Lower leg skin (tissue), 3 donors: ENCODE data around the gene ABCC1.

Experiments used
- POLR2A ChIP-seq, 2 donors: fragments of 450-650 bp; IDR thresholded peaks; one replicate each; pipeline ENCODE4 v1.6.1; 2016 to 2017; ENCODE audit warnings: antibody characterized with exemption in 2 of 2, mild to moderate bottlenecking in 1 of 2, moderate library complexity in 1 of 2
- TF ChIP-seq, protein P1 (sequence below), 3 donors: fragments of 450-650 bp; IDR thresholded peaks; one replicate each; pipeline ENCODE4 v1.5.1; 2016; ENCODE audit warnings: antibody characterized with exemption in 3 of 3, mild to moderate bottlenecking in 3 of 3, moderate library complexity in 2 of 3

DNA sequence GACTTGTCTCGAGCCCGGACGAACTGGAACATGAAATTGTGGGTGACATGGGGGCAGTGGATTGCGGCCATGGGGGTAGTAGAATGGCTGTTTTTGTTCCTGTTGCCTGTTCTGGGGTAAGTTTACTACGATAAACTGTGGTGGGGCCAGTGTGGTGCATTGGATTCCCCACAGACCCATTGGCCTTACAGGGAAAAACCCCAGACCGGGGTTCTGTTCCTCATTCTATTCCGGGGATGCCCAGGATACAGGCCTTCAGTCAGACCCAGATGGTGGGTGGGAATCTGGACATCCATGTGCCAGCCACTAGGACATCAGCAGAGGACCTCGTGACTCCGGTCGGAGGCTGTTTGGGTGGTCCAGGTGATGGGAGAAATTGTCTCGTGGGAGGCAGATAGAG, 88.1 kb downstream of the ABCC1 start:
- no peak for TF ChIP-seq POLR2A (IDR thresholded peaks at IDR 0.05)
- TF ChIP-seq, protein P1, sequence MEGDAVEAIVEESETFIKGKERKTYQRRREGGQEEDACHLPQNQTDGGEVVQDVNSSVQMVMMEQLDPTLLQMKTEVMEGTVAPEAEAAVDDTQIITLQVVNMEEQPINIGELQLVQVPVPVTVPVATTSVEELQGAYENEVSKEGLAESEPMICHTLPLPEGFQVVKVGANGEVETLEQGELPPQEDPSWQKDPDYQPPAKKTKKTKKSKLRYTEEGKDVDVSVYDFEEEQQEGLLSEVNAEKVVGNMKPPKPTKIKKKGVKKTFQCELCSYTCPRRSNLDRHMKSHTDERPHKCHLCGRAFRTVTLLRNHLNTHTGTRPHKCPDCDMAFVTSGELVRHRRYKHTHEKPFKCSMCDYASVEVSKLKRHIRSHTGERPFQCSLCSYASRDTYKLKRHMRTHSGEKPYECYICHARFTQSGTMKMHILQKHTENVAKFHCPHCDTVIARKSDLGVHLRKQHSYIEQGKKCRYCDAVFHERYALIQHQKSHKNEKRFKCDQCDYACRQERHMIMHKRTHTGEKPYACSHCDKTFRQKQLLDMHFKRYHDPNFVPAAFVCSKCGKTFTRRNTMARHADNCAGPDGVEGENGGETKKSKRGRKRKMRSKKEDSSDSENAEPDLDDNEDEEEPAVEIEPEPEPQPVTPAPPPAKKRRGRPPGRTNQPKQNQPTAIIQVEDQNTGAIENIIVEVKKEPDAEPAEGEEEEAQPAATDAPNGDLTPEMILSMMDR (IDR thresholded peaks at IDR 0.05): no peak
